CD4-positive, alpha-beta T cell treated with Interleukin-15 for 1 hour (primary cell): Measurements from ENCODE around the gene GATAD2B.
"Not testable (repeated sequence)": the region's sequence is repeated elsewhere in the genome, so short reads cannot be mapped to it uniquely, and the experiment has no call there.

ENCODE experiments used
- DNase-seq: peaks from one replicate; pipeline ENCODE4 v3.0.0-alpha.2; 2020

GATAD2B gene

DNA sequence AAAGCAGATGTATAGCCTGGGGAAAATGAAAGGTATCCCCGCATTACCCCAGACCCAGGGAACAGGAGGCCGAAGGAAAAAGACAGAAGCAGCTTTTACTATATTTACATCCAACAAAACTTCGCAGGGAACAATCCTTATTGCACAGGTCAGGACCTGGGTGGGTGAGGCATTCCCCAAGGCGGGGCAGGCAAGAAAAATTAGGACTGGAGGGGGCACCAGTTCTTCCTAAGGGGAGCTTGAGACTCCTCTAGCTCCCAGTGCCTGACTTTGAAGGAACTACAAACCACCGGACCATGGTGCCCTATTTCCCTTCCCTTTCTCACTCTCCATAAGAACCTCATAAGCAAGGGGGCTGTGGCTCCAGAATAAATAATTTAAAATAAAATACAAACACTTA lies 6.7 kb upstream of the GATAD2B start:
- DNase-seq = no peak

DNA sequence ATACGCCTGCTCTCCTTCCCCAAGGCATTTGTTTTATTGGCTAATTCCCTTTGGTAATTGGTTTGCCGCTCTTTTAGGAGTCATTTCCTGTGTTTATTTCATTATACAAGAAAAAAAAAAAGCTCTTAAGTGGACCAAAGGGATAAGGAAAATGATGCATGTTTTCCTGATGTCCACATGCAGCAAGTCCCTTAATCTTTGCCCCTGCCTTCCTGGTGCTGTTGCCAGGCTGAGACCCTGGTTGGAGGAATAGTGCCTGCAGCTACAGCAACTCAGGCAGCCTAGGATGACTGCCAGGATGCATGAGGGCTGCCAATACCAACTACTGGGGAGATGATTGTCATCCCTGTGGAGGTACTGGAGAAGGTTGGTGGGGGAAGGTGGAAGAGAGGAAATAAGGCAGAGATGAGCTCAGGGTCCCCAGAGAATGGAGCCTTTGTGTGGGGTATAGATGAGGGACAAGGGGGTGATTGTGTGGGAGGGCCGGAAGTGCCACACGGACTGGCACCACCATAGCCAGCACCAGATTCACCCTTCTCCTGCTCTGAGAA lies 6.1 kb upstream of the GATAD2B start:
- DNase-seq = no peak

DNA sequence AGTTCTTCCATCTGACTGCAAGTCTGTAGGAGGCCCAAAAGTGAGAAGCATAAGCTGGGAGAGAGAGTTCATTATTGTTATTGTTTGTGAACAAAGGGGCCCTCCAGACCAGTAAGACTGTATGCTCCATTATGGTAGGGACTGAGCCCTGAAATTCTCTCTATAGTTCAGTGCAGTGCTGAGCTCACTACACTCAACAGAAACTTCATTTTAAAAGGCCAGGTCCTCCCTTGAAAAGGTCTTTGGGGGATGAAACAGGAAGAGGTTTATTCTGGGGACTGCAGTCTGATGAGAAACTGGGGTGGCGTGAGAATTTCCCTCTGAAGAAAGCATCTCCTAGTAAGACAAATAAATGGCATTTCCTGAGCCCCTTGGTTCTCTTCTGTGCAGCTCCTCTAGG lies 5.5 kb upstream of the GATAD2B start:
- DNase-seq = no peak

DNA sequence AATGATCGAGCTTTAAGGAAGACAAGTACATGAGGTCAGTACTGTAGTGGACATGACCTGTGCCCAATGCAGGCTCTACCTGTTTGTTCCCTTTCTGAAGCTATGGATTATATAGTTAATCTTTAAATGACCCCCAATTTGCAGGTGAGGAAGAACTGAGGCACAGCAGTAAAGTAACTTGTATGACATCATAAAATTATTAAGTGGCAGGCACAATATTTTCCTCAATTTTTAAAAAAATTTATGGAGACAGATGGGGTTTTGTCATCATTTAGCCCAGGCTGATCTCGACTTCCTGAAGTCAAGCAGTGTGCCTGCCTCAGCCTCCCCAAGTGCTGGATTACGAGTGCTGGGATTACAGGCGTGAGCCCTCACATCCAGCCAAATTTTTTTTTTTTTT lies 3.6 kb upstream of the GATAD2B start:
- DNase-seq = no peak

DNA sequence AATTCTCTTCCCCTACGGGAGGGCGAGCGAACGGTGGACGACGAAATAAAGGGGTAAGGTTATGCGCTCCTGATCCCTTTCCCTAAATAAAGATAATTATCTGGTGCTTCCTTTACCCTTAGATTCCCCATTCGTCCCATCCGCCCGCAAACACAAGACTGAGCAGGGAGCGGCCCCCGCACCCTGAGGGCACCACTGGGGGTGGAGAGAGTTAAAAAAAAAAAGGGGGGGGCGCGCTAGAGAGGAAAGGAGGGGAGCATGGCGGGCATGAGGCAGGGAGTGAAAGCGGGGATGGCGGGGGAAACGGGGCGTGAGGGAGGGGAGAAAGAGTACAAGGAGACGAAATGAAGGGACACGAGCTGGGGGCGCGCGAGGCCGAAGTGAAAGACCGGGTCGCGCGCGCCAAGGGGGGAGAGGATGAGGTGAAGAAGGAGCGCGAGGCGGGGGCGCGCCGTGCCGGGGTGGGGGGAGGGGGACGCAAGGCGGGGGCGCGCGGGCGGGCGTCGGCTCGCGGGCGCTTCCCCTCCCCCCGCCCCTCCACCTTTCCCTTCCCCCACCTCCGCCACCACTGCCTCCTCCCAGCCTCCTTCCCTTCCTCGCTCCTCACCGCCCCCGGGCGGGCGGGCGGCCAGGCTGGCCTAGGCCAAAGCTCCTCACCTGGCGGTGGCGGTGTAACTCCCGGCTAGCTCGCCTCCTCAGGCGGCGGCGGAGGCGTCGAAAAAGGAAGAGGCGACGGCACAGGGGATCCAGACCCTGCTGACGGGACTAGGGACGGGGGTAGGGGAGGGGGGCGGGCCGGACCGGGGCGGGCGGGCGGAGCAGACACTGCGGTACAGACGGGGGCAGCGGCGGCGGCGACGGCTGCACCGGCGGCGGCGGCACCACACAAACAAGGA lies 448 bp downstream of the GATAD2B start:
- no peak for DNase-seq

DNA sequence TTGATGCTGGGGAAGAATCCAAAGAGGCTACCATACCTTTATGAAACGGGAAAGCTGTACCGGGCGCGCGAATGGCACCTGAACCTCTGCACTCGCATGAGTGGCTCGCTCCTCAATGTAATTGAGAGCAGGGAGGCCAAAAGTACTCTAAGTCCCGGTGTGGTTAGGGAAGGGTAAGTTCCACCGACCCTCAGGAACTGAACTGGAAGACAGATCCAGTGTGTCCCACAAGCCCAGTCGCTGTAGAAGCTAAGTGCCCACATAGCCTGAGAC lies 1.0 kb downstream of the GATAD2B start:
- no peak for DNase-seq

DNA sequence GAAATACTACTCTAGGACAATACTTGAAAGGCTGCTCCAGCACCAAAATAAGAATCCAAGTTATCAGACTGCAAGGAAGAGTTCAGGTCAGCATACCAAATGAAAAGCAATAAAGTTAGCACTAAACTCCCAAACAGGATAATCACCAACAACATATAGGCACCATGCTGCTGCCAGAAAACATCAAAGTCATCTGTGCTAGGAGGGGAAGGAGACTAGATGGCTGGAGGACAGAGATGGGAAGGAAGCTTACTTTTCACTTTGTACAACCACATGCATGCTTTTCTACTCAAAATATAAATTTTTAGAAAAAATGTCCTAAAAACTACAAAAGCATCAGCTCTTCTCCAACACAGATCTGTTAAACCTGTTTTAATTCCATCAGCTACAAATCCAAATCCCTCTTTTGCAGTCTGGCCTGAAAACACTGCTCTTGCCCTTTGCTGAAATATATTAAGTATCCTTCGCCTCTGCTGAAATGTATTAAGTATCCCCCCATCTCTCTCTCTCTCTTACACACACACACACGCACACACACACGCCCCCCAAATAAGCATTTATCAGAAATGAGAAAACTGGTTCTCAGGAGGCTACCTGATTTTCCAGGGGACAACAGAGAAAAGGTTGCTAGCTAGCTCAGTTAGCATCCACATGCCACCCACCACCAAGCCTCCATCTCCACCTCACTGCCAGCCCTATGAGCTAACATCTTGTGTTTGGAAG lies 1.5 kb downstream of the GATAD2B start:
- DNase-seq = no peak

DNA sequence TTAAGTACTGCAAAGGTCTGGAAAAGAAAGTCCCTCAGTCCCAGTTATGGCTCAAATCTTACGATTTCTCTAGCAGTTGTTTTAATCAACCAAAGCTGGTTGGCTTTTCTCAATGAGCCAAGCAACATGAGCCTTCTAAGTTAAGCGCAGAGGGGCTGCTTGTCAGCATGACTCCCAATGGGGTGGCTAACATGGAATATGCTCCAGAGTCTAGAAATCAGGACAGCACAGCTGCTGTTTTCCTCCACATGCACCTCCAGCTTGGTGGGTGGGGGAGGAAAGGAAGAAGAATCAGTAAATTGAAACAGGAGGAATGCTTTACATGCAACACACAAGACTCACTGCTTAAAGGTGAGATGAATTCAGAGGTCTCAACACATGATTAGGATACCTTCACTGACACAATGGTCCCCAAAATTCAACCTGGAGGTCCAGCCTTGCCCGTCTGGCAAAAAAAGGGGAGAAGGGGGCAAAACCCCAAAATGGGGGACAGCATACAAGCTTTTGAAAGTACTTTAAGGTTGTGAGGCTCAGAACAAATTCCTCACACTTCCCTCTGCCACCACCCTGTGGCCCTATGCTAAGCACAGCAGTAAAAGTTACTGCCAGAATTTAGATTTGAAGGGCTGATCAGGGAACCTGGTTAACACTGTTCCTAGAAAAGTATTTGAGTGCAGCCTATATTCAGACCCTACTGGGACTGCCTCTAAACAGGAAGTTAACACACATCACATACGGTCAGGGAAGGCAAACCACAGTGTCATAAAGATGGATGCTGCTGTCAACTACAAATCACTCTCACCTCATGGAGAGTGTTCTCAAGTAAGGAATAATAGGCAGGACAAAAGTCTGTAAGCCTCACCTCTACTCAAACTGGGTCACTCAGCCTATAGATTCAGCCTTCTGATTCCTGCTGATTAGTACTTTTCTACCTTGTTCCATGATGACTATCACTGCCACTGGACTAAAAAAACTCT lies 2.6 kb downstream of the GATAD2B start:
- DNase-seq = peak; percentile 33

DNA sequence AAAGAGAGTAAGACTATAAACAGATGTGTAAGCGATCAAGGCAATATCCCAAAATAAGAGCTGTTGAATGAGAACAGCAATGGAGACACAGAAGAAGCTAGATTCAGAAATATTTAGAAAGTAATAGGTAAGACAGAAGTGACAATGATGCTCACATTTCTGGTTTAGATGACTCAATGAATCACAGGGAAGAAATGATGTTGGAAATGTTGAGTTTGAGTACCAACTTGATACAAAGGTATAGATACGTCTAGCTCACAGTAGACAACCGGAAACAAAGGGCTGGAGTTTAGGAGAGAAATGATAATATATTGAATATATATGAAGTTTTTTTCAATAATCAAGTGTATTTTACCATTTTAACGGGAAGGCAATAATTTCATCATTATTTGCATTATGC lies 6.5 kb downstream of the GATAD2B start:
- no peak for DNase-seq

DNA sequence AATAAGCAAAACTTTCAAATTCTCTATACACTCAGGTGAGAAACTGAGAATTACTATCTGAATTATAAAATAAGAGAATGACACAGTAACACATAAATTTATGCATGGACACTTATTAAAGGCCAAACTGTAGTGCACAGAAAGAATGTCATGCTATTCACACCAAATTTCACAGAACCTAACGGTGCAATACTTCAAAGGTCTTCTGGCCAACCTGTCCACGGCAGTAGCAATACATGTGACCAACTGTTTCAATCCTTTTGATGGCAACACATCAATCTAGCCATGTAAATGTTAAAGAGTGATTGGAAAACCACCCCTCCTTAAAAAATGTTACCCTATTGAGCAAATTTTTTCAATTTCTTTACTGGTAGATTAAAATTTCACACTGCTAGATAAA lies 10.4 kb downstream of the GATAD2B start:
- DNase-seq = no peak

DNA sequence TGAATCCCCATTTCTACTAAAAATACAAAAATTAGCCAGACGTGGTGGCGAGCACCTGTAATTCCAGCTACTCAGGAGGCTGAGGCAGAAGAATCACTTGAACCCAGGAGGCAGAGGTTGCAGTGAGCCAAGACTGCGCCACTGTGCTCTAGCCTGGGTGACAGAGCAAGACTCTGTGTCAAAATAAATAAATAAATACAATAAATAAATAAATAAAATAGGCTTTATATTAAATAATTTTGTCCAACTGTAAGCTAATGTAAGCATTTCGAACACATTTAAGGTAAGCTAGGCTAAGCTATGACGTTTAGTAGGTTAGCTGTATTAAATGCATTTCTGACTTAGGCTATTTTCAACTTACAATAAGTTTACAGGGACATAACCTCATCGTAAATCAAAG lies 12.2 kb downstream of the GATAD2B start:
- not testable (repeated sequence) for DNase-seq

DNA sequence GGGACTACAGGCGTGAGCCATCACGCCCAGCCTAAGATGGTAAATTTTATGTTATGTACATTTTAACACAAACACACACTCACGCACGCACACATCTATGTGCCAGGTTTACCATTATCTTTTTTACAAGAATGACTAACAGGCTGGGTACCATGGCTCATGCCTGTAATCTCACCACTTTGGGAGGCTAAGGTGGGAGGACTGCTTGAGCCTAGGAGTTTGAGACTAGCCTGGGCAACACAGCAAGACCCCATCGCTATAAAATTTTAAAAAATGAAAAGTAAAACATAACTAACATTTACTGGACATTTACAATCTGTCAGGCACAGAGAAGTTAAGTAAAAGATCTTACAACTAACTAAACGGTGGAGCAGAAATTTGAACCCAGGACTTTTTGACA lies 14.7 kb downstream of the GATAD2B start:
- no peak for DNase-seq

DNA sequence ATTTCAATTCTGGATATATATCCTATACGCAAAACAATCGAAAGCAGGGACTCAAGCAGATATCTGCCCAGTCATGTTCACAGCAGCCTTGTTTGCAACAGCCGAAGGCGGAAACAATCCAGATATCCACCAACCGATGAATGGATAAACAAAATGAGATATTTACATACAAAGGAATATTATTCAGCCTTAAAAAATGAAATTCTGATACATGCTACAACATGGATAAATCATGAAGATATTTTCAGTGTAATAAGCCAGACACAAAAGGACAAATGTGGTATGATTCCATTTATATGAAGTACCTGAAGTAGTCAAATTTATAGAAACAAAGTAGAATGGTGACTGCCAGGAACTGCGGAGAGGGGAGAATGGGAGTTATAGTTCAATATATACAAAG lies 15.6 kb downstream of the GATAD2B start:
- no peak for DNase-seq

DNA sequence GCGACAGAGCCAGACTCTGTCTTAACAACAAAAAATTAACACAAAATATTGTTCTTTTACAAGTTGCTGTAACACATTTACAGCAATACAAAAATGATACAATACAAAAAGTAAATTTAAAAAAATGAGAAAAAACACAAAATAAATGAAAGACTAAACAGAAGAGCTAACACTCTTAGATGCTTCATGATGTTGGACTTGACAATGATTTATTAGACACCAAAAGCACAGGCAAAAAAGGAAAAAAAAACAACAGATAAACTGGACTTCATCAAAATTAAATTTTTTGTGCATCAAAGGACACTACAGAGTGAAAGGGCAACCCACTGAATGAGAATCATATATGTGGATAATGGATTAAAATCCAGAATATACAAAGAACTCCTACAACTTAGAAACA lies 16.4 kb downstream of the GATAD2B start:
- DNase-seq = no peak

DNA sequence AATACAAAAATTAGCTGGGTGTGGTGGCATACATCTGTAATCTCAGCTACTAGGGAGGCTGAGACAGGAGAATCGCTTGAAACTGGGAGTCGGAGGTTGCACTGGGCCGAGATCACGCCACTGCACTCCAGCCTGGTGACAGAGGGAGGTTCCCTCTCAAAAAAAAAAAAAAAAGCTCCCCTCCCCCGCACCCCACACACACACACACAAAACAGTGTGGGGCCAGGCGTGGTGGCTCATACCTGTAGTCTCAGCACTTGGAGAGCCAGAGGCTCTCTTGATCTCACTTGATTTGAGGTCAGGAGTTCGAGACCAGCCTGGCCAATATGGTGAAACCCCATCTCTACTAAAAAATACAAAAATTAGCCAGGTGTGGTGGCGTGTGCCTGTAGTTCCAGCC lies 16.9 kb downstream of the GATAD2B start:
- DNase-seq = not testable (repeated sequence)

DNA sequence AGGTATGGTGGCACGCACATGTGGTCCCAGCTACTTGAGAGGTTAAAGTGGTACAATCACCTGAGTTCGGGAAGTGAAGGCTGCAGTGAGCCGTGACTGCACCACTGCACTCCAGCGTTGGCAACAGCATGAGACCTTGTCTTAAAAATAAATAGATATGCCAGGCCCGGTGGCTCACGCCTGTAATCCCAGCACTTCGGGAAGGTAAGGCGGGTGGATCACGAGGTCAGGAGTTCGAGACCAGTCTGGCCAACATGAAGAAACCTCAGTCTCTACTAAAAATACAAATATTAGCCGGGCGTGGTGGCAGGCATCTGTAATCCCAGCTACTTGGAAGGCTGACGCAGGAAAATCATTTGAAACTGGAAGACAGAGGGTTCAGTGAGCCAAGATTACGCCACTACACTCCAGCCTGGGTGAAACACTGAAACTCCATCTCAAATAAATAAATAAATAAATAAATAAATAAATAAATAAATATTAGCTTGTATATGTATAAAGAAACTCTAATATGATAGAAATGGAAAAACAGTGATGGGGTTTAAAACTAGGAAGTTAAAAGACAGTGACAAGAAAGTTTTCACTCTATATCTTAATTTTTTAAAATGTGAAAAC lies 18.8 kb downstream of the GATAD2B start:
- no peak for DNase-seq

DNA sequence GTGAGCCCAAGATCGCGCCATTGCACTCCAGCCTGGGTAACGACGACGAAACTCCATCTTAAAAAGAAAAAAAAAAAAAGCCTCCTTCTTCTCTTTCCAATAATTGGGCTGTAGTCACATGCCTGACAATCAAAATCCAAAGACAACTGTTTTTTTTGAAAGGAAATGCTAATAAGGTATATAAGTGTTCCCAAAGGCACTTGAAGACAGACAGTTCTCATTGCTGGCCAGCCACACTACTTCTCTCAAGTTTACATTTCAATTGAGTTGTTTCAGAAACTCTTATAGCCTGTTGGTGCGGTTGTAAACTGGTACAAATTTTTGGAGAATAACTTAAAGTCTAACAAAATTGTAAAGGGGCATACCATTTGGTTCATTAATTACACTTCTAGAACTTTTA lies 23.3 kb downstream of the GATAD2B start:
- no peak for DNase-seq

DNA sequence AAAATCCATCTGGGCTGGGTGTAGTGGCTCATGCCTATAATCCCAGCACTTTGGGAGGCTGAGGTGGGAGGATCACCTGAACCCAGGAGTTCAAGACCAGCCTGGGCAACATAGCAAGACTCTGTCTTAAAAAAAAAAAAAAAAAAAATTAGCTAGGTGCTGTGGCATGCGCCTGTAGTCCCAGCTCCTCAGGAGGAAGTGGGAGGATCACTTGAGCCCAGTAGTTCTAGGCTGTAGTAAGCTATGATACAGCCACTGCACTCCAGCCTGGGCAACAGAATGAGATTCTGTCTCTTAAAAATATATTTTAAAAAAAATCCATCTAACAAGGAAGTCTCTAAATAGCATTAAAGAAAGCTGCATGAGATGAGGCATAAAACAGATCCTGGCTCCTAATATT lies 26.9 kb downstream of the GATAD2B start:
- not testable (repeated sequence) for DNase-seq

DNA sequence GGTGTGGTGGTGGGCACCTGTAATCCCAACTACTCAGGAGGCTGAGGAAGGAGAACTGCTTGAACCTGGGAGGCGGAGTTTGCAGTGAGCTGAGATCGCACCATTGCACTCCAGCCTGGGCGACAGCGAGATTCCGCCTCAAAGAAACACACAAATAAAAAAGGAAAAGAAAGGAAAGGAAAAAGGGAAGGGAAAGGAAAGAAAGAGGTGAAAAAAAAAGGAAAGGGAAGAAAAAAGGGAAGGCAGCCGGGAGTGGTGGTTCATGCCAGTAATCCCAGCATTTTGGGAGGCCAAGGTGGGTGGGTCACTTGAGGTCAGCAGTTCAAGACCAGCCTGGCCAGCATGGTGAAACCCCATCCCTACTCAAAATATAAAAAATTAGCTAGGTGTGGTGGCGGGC lies 31.7 kb downstream of the GATAD2B start:
- DNase-seq = not testable (repeated sequence)

DNA sequence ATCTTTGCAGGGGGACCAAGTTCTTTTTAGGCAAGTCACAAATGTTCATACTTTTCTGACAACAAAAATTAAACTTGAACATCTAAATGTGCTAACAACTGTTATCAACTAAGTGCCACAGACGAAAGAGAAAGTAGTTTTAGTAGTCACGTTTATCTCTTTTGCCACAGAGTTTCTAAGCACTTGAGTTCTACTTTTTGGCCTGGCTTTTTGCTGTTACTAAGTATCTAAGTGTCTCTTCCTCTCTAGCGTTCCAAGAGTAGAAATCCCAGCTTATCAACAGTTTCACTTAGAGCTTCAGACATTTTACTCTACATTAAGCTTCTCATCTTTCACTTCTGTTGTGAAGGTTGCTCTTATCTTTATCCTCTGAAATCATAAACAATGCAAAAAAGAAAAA lies 34.2 kb downstream of the GATAD2B start:
- no peak for DNase-seq

DNA sequence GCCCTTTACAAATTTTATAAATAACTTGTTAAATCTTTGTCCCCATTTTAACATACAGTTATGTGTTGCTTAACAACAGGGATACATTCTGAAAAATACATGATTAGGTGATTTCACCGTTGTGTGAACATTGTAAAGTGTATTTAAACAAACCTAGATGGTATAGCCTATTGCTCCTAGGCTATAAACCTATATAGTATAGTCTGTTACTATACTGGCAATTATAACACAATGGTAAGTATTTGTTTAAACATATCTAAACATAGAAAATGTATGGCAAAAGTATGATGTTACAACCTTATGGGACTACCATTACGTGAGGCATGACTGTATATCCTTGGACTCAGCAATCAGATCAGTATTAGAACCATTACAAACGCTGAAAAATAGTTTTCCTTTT lies 36.6 kb downstream of the GATAD2B start:
- DNase-seq = no peak

DNA sequence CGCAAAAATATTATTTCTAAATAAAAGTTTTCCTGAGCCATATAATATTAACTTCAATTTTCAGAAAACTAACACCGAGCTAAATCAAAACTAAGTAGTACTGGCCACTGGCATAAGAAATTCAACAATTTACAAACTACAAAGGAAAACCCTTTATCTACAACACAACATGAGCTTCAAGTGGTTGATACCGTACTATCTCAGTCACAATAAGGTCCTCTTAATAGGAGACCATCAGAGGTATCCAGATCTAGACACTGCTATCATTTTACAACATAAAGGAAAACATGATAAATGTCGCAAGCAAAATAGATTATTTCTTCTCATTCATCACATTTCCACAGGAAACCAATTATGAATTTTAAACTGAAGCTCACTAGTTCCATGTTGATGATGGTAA lies 39.5 kb downstream of the GATAD2B start:
- no peak for DNase-seq
